Measurements from ENCODE around the gene ORMDL1.
"Not testable (repeated sequence)": the region's sequence is repeated elsewhere in the genome, so short reads cannot be mapped to it uniquely, and the experiment has no call there.

GRCh38 chr2:189760154-189760553 lies 24.0 kb downstream of the ORMDL1 start:
- not testable (repeated sequence) for TF ChIP-seq ZNF274 (IDR thresholded peaks at IDR 0.05; ENCODE audit: low read depth, low read length); YY1 (IDR thresholded peaks at IDR 0.05; ENCODE audit: insufficient read depth, insufficient read length)

Measured in NT2/D1 (cell line).